K562 (cell line): Measurements from ENCODE around the gene SYF2. TPM values are rescaled to one million over a fixed set of nuclear protein-coding genes. Genes with fewer than 3 reads are reported as not detected.

Experiments used
- ATAC-seq: fragments of 200-7000 bp; cut with Tn5 transposase; 3 replicates; pipeline ENCODE4 v1.9.1; 2020; ENCODE audit warnings: moderate library complexity
- Bru-seq: library from RNA; stranded (reverse); fragments of 400-500 nt; gene quantifications from one replicate; lab custom pipeline; 2021; lab: Mats Ljungman, UMichigan
- BruChase-seq, 2 experiments: library from RNA; stranded (reverse); fragments of 400-500 nt; gene quantifications; one replicate each; lab custom pipeline; 2021; lab: Mats Ljungman, UMichigan
- BruUV-seq: library from RNA; stranded (reverse); fragments of 400-500 nt; replicated peaks from 2 replicates; lab custom pipeline; 2021; lab: Mats Ljungman, UMichigan
- CTCF ChIA-PET: fragments of 300-600 bp; formaldehyde crosslinking; extraction: SDS; loops from one replicate; lab custom pipeline; 2021; ENCODE audit warnings: low intra/inter-chr PET ratio; lab: Yijun Ruan, JAX
- POLR2A ChIA-PET: fragments of 300-600, 350-650 bp; sonication (Branson Sonifier 250); formaldehyde crosslinking; extraction: SDS; loops from one replicate; lab custom pipeline; 2021; ENCODE audit warnings: antibody characterized with exemption, inconsistent platforms; lab: Yijun Ruan, JAX
- DNase-seq, 4 experiments: peaks; one replicate each; pipeline versions ENCODE4 v3.0.0 to v3.0.0-alpha.2; 2011 to 2018; ENCODE audit warnings: low spot score in 3 of 4, mixed read lengths in 3 of 4; ENCODE audit errors: extremely low read depth in 1 of 4
- FAIRE-seq: peaks from 2 replicates; lab custom pipeline; 2011; peaks lifted over from hg19 to GRCh38; lab: Jason Lieb, UNC
- H2AFZ ChIP-seq: 2 replicates; pipeline ENCODE4 v1.6.0; 2011; ENCODE audit warnings: low read depth, low read length, control low read depth, inconsistent platforms
- H3K27ac ChIP-seq: fragments of 200-600 bp; 3 replicates; pipeline ENCODE4 v1.8.0; 2011; ENCODE audit warnings: low read depth, mild to moderate bottlenecking, control low read depth, inconsistent platforms, low read length, moderate library complexity, mixed read lengths; ENCODE audit errors: extremely low read depth
- H3K27me3 ChIP-seq, 2 experiments: fragments of 300-600 bp in 1 of 2; 2 replicates in 1 of 2; 3 replicates in 1 of 2; pipeline versions ENCODE4 v1.6.0 to v1.8.0; 2011; ENCODE audit warnings: inconsistent platforms in 2 of 2, low read length in 2 of 2, mild to moderate bottlenecking in 1 of 2, mixed read lengths in 1 of 2, moderate library complexity in 1 of 2; ENCODE audit not compliant: control insufficient read depth in 2 of 2, insufficient read depth in 2 of 2
- H3K36me3 ChIP-seq: fragments of 300-600 bp; 3 replicates; pipeline ENCODE4 v1.8.0; 2011; ENCODE audit warnings: mild to moderate bottlenecking, low read length, inconsistent platforms; ENCODE audit not compliant: control insufficient read depth, insufficient read depth
- H3K4me1 ChIP-seq, 2 experiments: fragments of 200-600 bp in 1 of 2; replicated peaks in 1 of 2; 2 replicates in 1 of 2; 3 replicates in 1 of 2; pipeline versions ENCODE4 v1.5.1 to v1.8.0; 2011; ENCODE audit warnings: inconsistent platforms in 2 of 2, low read length in 2 of 2, mild to moderate bottlenecking in 1 of 2, mixed read lengths in 1 of 2, moderate library complexity in 1 of 2; ENCODE audit not compliant: control insufficient read depth in 2 of 2, insufficient read depth in 2 of 2
- H3K4me2 ChIP-seq: 2 replicates; pipeline ENCODE4 v1.6.1; 2011; ENCODE audit warnings: low read length, control low read depth, inconsistent platforms, mixed read lengths; ENCODE audit not compliant: insufficient read depth
- H3K4me3 ChIP-seq: fragments of 200-600 bp; sonication (generic), shearing (Covaris generic); 2 replicates; pipeline ENCODE4 v1.5.1; 2016; ENCODE audit warnings: control low read depth, inconsistent platforms
- H3K79me2 ChIP-seq: fragments of 200-600 bp; 3 replicates; pipeline ENCODE4 v1.8.0; 2011; ENCODE audit warnings: low read length, inconsistent platforms; ENCODE audit not compliant: control insufficient read depth, insufficient read depth
- H3K9ac ChIP-seq, 2 experiments: 2 replicates each; pipeline versions ENCODE4 v1.6.0 to v1.6.1; 2011; ENCODE audit warnings: low read depth in 2 of 2, low read length in 2 of 2, control low read depth in 1 of 2, inconsistent platforms in 1 of 2, mild to moderate bottlenecking in 1 of 2, mixed read lengths in 1 of 2; ENCODE audit not compliant: insufficient read depth in 1 of 2
- H3K9me1 ChIP-seq: one replicate; pipeline ENCODE4 v1.6.0; 2011; ENCODE audit warnings: inconsistent platforms, mild to moderate bottlenecking, low read length, moderate library complexity; ENCODE audit not compliant: control insufficient read depth, insufficient read depth
- H3K9me3 ChIP-seq: replicated peaks from 2 replicates; pipeline ENCODE4 v1.5.1; 2011; ENCODE audit warnings: low read depth, low read length, inconsistent platforms; ENCODE audit not compliant: control insufficient read depth, insufficient read depth
- H4K20me1 ChIP-seq: replicated peaks from 2 replicates; pipeline ENCODE4 v1.6.1; 2011; ENCODE audit warnings: low read length, inconsistent platforms, mixed read lengths; ENCODE audit not compliant: control insufficient read depth, insufficient read depth
- EZH2 ChIP-seq: IDR thresholded peaks from 2 replicates; pipeline ENCODE4 v1.6.1; 2012; ENCODE audit warnings: low read depth, mild to moderate bottlenecking, inconsistent platforms, low read length, borderline replicate concordance
- HLTF ChIP-seq: fragments of 450-650 bp; IDR thresholded peaks from 2 replicates; pipeline ENCODE4 v1.6.1; 2016
- LCOR ChIP-seq: sonication (generic); formaldehyde crosslinking; IDR thresholded peaks from 2 replicates; pipeline ENCODE4 v1.8.0; 2022; ENCODE audit warnings: mild to moderate bottlenecking, missing genetic modification reagents
- NR1H2 ChIP-seq: sonication (generic); formaldehyde crosslinking; IDR thresholded peaks from 2 replicates; pipeline ENCODE4 v1.4.0; 2020; ENCODE audit warnings: mild to moderate bottlenecking, missing genetic modification reagents
- PHB ChIP-seq: fragments of 250-450 bp; sonication (Bioruptor Pico); IDR thresholded peaks from 2 replicates; pipeline ENCODE4 v1.5.0; 2021
- SNRNP70 ChIP-seq: fragments of 200-400 bp; formaldehyde crosslinking; optimal IDR thresholded peaks from 2 replicates; pipeline ENCODE3; 2017; ENCODE audit warnings: low read depth, low read length
- TEAD1 ChIP-seq, 2 experiments: fragments of 450-650 bp in 1 of 2; sonication (generic) in 1 of 2; formaldehyde crosslinking; IDR thresholded peaks; 2 replicates each; pipeline versions ENCODE4 v1.4.0 to v1.8.0; 2020 to 2022; ENCODE audit warnings: mild to moderate bottlenecking in 2 of 2, missing genetic modification reagents in 1 of 2
- TEAD4 ChIP-seq, 2 experiments: sonication (generic) in 1 of 2; formaldehyde crosslinking in 1 of 2; IDR thresholded peaks; 2 replicates each; pipeline versions ENCODE4 v1.6.1 to v1.8.0; 2012 to 2022; ENCODE audit warnings: borderline replicate concordance in 1 of 2, inconsistent platforms in 1 of 2, low read length in 1 of 2, mild to moderate bottlenecking in 1 of 2, missing genetic modification reagents in 1 of 2
- WGBS: fragments of 100-300 bp; shearing (Covaris generic); methylation state at CpG from one replicate; pipeline ENCODE4 v1.1.6; 2016; ENCODE audit warnings: low coverage, mixed read lengths; ENCODE audit not compliant: insufficient coverage; ENCODE audit errors: missing lambda C conversion rate; 5-methylcytosine and 5-hydroxymethylcytosine counted together
- in situ Hi-C: fragments of 300-500 bp; cut with MboI; formaldehyde crosslinking; loops from 4 replicates; pipeline ENCODE4 v1.15.0; 2018; ENCODE audit warnings: inconsistent platforms, mixed read lengths
- intact Hi-C: fragments of 100-400 bp; cut with micrococcal nuclease; formaldehyde crosslinking; loops from 2 replicates; pipeline ENCODE4 v1.14.2; 2022
- long read RNA-seq, 3 experiments: library from polyadenylated mRNA in 2 of 3; library from RNA in 1 of 3; unstranded in 2 of 3; stranded (forward) in 1 of 3; transcript quantifications; one replicate each; pipeline ENCODE4 v2.0.0, GENCODE V29; 2019 to 2022
- polyA minus RNA-seq, 3 experiments: library from RNA; depleted of rRNA, polyadenylated mRNA; stranded (reverse); fragments of >200 nt; gene quantifications; 2 replicates each; pipeline ENCODE4 v1.2.3, GENCODE V29; 2011
- polyA plus RNA-seq, 8 experiments: library from polyadenylated mRNA; depleted of rRNA in 4 of 8; stranded (reverse) in 5 of 8; unstranded in 3 of 8; fragments of >200 nt; fragmentation: Nextera tagmentation in 2 of 8; fragmentation: Illumina TruSeq in 1 of 8; extraction: Ambion mirVana in 2 of 8; extraction: Trizol in 1 of 8; gene quantifications; 2 replicates each; pipeline versions ENCODE4 v1.2.1 to v1.2.3, GENCODE V29; 2011 to 2014; ENCODE audit warnings: inconsistent platforms in 1 of 8, missing spikeins in 1 of 8
- total RNA-seq, 7 experiments: library from RNA; depleted of rRNA in 6 of 7; stranded (reverse); fragments of >200 nt in 6 of 7; fragmentation: Illumina TruSeq in 2 of 7; extraction: Trizol in 2 of 7; gene quantifications; 2 replicates each; pipeline versions ENCODE4 v1.2.1 to v1.2.3, GENCODE V29; 2011 to 2021; ENCODE audit warnings: low replicate concordance in 1 of 7
- TF ChIP-seq, protein P1 (sequence below), 2 experiments: fragments of 250-450 bp in 1 of 2; fragments of 450-650 bp in 1 of 2; sonication (Bioruptor Pico) in 1 of 2; IDR thresholded peaks; 2 replicates each; pipeline versions ENCODE4 v1.6.1 to v1.8.0; 2016 to 2021; ENCODE audit warnings: mild to moderate bottlenecking in 2 of 2, moderate library complexity in 2 of 2, missing compliant biosample characterization in 1 of 2, missing genetic modification characterization in 1 of 2
- TF ChIP-seq, protein P2 (sequence below): fragments of 250-450 bp; sonication (Bioruptor Pico); IDR thresholded peaks from 2 replicates; pipeline ENCODE4 v1.5.0; 2021
- TF ChIP-seq, protein P3 (sequence below): fragments of 250-450 bp; sonication (Bioruptor Pico); IDR thresholded peaks from 2 replicates; pipeline ENCODE4 v1.5.0; 2021

SYF2 gene
- 15.7 and 26.6 TPM in 2 replicates for total RNA-seq (2011; cell fraction: chromatin; rRNA removed; ENCODE audit: low replicate concordance)
- total RNA-seq (2011; cell fraction: nucleolus; rRNA removed) = 12.9 and 16.7 TPM in 2 replicates
- total RNA-seq (2011; cell fraction: nucleoplasm; rRNA removed) = 22.2 and 24.0 TPM in 2 replicates
- total RNA-seq (2014; rRNA removed) (38.2 and 43.2 TPM in 2 replicates), total RNA-seq (2014; rRNA removed; fragmentation: Illumina TruSeq; extraction: Trizol) (59.3 and 80.6 TPM in 2 replicates), total RNA-seq (2015; rRNA removed; fragmentation: Illumina TruSeq; extraction: Trizol) (51.2 and 54.6 TPM in 2 replicates), total RNA-seq (2021) (27.5 and 35.6 TPM in 2 replicates), polyA plus RNA-seq (2011; rRNA removed) (33.7 and 36.5 TPM in 2 replicates), polyA plus RNA-seq (2014; fragmentation: Illumina TruSeq; extraction: Trizol) (66.5 and 80.2 TPM in 2 replicates), polyA plus RNA-seq (2014; fragmentation: Nextera tagmentation; extraction: Ambion mirVana) (10 to 100 TPM; 20.9 to 21.9 TPM), polyA plus RNA-seq (2014; rRNA removed) (52.5 and 69.0 TPM in 2 replicates), polyA minus RNA-seq (2011; rRNA and poly(A)+ RNA removed) (13.7 and 20.1 TPM in 2 replicates), Bru-seq, nascent RNA (percentile 86 among the genes with signal in this experiment), BruChase-seq, experiment 1, labeled RNA remaining after a 2-hour chase (percentile 87 among the genes with signal in this experiment), BruChase-seq, experiment 2, labeled RNA remaining after a 6-hour chase (percentile 90 among the genes with signal in this experiment)
- polyA plus RNA-seq (2011; cell fraction: cytosol; rRNA removed) = 3.4 and 12.2 TPM in 2 replicates
- polyA plus RNA-seq (2011; cell fraction: nucleus; rRNA removed) = 5.5 and 9.8 TPM in 2 replicates
- polyA plus RNA-seq (2012) = 51.2 and 71.0 TPM in 2 replicates
- polyA minus RNA-seq (2011; cell fraction: cytosol; rRNA and poly(A)+ RNA removed) = 5.4 and 7.2 TPM in 2 replicates
- 6.5 and 14.8 TPM in 2 replicates for polyA minus RNA-seq (2011; cell fraction: nucleus; rRNA and poly(A)+ RNA removed)
- long read RNA-seq, experiment 1, transcript SYF2-203 (2 exons, 438 nt) = minor isoform, 19 of 122 reads
- long read RNA-seq, experiment 1, transcript SYF2-201 (7 exons, 1,345 nt) = major isoform, 51 of 122 reads
- long read RNA-seq, experiment 1, partial matches to known transcripts = 36 of 122 reads
- long read RNA-seq, experiment 1, other reads (novel, unspliced or antisense) = 15 of 122 reads
- long read RNA-seq, experiment 2, transcript SYF2-201 (7 exons, 1,345 nt) = major isoform, 28 of 52 reads
- long read RNA-seq, experiment 2, partial matches to known transcripts = 11 of 52 reads
- long read RNA-seq, experiment 2, other reads (novel, unspliced or antisense) = 13 of 52 reads
- long read RNA-seq, experiment 3, transcript SYF2-201 (7 exons, 1,345 nt) = major isoform, 21 of 27 reads
- long read RNA-seq, experiment 3, partial matches to known transcripts = 3 of 27 reads
- long read RNA-seq, experiment 3, other reads (novel, unspliced or antisense) = 2 of 27 reads

DNA sequence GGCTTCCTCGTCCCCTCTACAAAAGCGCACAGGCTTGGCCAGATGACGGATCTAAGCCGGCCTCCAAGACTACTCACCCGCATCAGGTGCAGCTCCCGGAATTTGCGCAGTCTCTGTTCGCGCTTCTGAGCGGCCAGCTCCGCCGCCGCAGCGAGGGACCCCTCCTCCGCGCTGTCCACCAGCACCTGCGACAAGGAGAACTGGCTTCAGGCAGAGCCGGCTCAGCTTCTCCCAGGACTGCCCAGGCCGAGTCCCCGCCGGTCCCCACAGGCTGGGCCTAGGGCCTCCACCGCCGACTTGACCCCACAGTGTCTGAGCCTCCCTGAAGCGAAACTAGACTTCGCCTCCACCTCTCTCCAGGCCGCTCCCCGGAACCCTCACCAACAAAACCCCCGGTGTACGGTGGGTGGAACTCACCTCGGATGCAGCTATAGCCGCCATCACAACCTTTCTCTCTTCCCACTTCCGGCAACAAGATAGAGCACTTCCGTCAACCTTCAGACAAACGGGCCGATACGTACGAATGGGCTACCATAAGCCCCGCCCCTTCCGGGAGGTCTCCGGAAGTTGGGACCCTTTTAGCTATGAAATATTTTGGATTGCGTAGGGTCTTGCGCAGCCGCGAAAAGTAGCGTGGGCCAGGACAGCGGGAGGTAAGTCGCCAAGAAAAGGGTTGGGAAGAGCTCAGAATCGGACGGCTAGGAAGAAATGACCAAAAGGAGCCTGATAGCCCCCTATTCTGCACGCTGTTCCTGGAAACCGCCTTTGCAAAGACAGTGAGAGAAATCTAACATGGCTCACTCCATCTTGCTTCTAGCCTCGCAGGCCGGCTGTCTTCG lies at the start of gene SYF2:
Gene SYF2, minus strand, starts transcription at position 476 of the 839 bp plus-strand sequence. Its CDS starts 35 bp downstream, at position 441.
- ATAC-seq (peak; percentile 84), FAIRE-seq (peak; percentile 97), DNase-seq (peak; percentile 92 to 98 (median 94))
- under 1% methylated on average over 54 of the region's 54 CpGs for WGBS
- intact Hi-C loops (no loop called here), in situ Hi-C loops (no loop called here)
- no peaks in the 10 kb centered on the region for H4K20me1 ChIP-seq
- no peaks in the 10 kb centered on the region for H3K9me3 ChIP-seq
- CTCF ChIA-PET = no interaction called here
- peak within 1 kb of the TSS; percentile 99 for H3K4me2 ChIP-seq
- H3K27ac ChIP-seq = peak within 1 kb of the TSS; percentile 98
- H3K9ac ChIP-seq = peak within 1 kb of the TSS; percentile 97 to 99
- H3K4me3 ChIP-seq = peak within 1 kb of the TSS; percentile 83
- peaks cover 47% of the 10 kb centered on the region for H3K79me2 ChIP-seq
- H3K36me3 ChIP-seq = peaks cover 49% of the 10 kb centered on the region
- no peaks in the 10 kb centered on the region for H3K9me1 ChIP-seq
- TSS peak; percentile 73 for BruUV-seq
- POLR2A ChIA-PET = interaction anchor here (0.6 to 5.9 kb wide), 20 partner anchors 8 to 723 kb away, joined by 3 to 113 read pairs (median 4); partner anchors contain the start of genes CLIC4 and RSRP1
- peak within 1 kb of the TSS; percentile 86 for H2AFZ ChIP-seq
- peaks cover 23 to 35% of the 10 kb centered on the region in 2 experiments for H3K4me1 ChIP-seq
- H3K27me3 ChIP-seq = no peaks in the 10 kb centered on the region
- TF ChIP-seq TEAD4 (IDR thresholded peaks at IDR 0.05; ENCODE audit: low read length) = no peak
- peak; percentile 95 for TF ChIP-seq TEAD4 (CRISPR knock-in tag; IDR thresholded peaks at IDR 0.05; ENCODE audit: borderline replicate concordance)
- peak; percentile 80; the same call in 1 of the 2 replicates for TF ChIP-seq PHB (CRISPR knock-in tag)
- TF ChIP-seq EZH2 = no peak
- no peak; the same call in none of the 2 replicates for TF ChIP-seq NR1H2
- peak in 1 of 2 experiments; percentile 91; a peak in 3 of 4 replicates for TF ChIP-seq TEAD1 (CRISPR knock-in tag; IDR thresholded peaks at IDR 0.05)
- TF ChIP-seq HLTF = peak; percentile 42; the same call in 1 of the 2 replicates
- TF ChIP-seq, protein P1, sequence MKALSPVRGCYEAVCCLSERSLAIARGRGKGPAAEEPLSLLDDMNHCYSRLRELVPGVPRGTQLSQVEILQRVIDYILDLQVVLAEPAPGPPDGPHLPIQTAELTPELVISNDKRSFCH (CRISPR knock-in tag; IDR thresholded peaks at IDR 0.05) = peak; percentile 68; the same call in 1 of the 2 replicates
- TF ChIP-seq, protein P1 (tag; IDR thresholded peaks at IDR 0.05) = peak; percentile 96; the same call in 1 of the 2 replicates
- peak; percentile 9; the same call in 1 of the 2 replicates for TF ChIP-seq LCOR
- TF ChIP-seq, protein P2, sequence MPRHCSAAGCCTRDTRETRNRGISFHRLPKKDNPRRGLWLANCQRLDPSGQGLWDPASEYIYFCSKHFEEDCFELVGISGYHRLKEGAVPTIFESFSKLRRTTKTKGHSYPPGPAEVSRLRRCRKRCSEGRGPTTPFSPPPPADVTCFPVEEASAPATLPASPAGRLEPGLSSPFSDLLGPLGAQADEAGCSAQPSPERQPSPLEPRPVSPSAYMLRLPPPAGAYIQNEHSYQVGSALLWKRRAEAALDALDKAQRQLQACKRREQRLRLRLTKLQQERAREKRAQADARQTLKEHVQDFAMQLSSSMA = peak; percentile 20; the same call in 1 of the 2 replicates
- TF ChIP-seq SNRNP70 = no peak
- TF ChIP-seq, protein P3, sequence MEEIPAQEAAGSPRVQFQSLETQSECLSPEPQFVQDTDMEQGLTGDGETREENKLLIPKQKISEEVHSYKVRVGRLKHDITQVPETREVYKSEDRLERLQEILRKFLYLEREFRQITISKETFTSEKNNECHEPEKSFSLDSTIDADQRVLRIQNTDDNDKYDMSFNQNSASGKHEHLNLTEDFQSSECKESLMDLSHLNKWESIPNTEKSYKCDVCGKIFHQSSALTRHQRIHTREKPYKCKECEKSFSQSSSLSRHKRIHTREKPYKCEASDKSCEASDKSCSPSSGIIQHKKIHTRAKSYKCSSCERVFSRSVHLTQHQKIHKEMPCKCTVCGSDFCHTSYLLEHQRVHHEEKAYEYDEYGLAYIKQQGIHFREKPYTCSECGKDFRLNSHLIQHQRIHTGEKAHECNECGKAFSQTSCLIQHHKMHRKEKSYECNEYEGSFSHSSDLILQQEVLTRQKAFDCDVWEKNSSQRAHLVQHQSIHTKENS (CRISPR knock-in tag) = no peak
